ENCODE data around the gene CD40.

DNA sequence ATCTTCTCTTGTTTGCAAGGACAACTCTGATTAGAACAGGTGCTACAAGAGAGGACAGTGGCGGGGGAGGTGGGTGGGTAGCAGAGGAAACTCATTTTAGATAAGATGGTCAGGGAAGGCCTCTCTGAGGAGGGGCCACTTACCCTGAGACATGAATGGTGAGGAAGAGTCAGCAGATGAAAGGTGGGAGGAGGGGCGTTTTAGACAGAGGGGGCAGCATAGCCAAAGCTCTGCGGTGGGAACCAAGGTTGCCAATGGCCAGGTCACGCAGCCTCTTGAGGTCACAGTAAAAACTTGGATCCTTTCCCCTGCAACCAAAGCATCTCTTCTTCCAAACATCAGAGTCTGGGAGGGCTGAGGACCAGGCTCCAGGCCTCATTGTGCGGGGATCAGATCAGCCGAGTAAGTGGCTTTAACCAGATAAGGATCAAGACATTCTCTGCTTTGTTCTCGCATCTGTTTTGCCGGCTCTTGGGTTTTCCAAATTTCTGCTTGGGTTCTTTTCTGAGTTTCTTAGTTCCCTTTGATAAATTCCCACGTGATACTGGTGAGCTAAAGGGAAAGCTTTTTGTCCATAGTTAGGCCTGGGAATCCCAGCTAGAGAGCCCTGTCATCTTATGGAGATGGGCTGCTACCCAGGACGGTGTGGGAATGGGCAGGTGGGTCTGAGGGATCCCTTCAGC lies 5.5 kb upstream of the CD40 start:
- TF ChIP-seq, protein P1, sequence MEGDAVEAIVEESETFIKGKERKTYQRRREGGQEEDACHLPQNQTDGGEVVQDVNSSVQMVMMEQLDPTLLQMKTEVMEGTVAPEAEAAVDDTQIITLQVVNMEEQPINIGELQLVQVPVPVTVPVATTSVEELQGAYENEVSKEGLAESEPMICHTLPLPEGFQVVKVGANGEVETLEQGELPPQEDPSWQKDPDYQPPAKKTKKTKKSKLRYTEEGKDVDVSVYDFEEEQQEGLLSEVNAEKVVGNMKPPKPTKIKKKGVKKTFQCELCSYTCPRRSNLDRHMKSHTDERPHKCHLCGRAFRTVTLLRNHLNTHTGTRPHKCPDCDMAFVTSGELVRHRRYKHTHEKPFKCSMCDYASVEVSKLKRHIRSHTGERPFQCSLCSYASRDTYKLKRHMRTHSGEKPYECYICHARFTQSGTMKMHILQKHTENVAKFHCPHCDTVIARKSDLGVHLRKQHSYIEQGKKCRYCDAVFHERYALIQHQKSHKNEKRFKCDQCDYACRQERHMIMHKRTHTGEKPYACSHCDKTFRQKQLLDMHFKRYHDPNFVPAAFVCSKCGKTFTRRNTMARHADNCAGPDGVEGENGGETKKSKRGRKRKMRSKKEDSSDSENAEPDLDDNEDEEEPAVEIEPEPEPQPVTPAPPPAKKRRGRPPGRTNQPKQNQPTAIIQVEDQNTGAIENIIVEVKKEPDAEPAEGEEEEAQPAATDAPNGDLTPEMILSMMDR (IDR thresholded peaks at IDR 0.05), result no peak
- no peak for TF ChIP-seq POLR2A (IDR thresholded peaks at IDR 0.05)
